CD4-positive, alpha-beta T cell treated with Interleukin-6 for 4 hours (primary cell): ENCODE results near the gene CCDC13.

ENCODE experiments used
- DNase-seq: peaks from one replicate; pipeline ENCODE4 v3.0.0-alpha.2; 2020; ENCODE audit warnings: mixed read lengths

Gene CCDC13

GRCh38 chr3:42752441-42752840 lies 20.6 kb downstream of the CCDC13 start:
- no peak for DNase-seq

DNA sequence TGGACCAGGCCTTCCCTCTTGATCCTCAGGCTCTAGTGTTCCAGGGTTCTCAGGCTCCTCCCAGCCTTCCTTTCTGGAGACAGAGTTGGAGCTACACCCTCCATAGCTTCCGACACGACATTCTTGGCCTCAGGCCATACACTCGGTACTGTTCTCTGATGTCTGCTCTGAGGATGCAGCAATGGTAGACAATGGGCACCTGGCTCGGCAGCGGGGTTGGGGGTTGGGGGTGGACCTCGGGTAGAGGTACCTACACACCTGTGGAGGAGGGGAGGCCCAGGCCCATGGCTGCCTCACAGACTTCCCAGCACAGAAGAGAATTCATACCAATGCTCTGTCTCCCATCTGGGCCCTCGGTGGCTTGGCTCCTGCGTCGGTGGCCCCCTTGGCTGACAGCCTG lies 21.4 kb downstream of the CCDC13 start:
- DNase-seq = no peak

DNA sequence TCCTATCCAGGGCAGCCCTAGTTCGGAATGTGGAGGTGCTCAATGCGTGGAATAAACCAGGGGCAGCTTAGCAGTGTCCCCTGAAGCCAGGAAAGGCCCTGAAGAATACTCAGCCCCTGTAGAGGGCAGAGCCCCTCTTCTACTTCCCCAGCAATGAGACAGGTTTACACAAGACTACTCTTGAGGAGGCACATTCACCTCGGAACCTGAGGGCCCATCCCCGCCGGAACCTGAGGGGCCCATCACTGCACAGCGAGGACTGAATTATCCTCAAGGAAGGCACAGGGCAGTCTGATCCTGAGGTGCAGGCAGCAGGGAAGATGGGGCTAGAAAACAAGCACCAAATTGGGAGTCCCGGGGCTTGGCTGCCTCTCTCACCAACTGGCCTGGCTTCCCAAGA lies 22.2 kb downstream of the CCDC13 start:
- DNase-seq = no peak

GRCh38 chr3:42749753-42750231 lies 23.3 kb downstream of the CCDC13 start:
- DNase-seq = peak; percentile 12

DNA sequence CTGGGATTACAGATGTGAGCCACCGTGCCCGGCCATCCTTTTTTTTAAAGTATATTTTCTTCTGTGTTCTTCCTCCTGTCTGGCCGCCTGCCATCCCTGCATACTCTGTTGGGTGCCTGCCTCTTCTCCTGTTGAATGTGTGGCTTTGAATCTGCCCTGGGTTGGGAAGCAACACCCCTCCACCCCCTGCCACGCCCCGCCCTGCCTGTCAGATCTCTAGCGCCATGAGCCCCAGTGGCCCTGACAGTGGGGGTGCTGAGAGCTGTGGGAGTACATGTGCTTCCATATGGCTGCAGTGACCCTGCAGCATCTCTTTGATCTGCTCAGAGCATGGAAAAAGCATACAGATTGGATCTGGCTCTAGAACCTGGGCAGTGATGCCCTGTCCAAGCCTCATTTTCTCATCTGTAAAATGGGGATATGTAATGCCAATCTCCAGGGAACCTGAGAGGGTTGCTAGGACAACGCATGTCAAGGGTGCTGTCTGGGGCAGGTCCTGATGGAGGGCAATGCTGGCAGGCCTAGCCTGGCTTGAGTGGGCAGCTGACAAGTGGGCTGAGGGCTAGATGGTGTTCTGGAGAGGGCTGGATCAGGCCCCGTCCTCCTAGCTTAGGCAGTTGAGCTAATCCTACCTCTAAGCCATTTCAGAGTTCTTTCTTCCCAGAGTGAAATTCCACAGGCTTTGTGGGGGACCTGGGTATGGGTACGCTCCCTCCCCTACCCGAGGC lies 23.9 kb downstream of the CCDC13 start:
- no peak for DNase-seq

DNA sequence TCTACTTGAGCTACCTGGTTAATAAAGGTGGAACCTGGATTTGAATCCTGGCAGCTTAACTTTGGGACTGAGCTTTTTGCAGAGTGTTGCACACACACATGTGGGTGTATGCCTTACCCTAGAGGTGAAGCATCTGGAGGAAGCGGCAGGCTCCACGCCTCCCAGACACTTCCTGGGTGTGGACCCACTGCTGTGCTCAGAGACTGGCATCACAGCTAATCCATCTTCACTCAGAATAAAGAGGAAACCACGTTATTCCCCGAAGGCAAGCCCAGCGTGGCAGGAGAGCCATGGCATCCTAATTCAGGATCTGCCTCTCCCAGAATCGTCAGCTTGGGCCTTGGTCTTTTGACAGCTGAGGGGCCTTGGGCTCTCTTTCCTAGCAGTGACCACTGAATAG lies 25.5 kb downstream of the CCDC13 start:
- DNase-seq = peak; percentile 66

DNA sequence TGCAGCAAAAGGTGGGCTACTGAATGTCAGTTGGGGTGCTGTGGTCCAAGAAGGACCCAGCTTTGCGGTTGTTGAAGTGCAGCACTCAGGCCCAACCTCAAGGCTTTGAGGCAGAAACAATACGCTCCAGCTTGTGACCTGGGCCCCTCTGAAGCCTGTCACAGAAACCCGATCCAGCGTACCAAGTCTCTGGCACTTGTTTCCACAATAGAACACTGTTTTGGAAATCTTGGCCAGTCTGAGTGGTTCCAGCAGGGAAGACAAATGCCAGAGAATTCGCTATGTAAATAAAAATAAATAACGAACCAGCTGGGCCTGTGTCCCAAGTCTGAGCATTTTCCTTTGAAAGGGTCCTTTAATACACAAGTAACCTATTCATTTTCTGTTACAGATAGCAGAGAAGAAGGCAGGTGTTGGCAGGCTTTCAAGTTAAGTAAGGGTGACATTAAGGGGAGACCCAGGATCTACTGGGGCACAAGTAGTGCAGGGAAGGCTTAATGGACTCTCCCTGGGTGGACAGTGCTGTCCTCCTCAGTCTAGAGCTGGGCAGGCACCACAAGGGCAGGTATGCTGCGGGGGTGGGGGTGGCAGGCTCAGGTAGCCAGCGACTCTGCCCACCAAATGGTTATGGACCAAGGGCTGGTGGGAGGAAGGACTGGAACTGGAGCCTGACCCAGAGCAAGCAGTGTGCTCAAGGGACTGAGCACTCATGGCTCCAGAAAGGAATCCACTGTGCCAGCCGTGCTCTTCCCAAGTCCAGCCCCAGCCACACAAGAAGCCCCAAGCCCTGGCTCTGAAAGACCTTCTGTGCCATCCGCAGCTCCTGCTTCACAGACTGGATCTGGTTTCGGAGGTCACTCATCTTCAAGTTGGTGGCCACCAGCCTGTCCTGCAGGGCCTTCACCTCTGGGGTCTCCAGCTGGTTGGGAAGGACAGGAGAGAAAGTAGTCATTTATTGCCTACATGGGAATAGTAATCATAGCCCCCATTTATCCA lies 26.3 kb downstream of the CCDC13 start:
- DNase-seq = no peak

DNA sequence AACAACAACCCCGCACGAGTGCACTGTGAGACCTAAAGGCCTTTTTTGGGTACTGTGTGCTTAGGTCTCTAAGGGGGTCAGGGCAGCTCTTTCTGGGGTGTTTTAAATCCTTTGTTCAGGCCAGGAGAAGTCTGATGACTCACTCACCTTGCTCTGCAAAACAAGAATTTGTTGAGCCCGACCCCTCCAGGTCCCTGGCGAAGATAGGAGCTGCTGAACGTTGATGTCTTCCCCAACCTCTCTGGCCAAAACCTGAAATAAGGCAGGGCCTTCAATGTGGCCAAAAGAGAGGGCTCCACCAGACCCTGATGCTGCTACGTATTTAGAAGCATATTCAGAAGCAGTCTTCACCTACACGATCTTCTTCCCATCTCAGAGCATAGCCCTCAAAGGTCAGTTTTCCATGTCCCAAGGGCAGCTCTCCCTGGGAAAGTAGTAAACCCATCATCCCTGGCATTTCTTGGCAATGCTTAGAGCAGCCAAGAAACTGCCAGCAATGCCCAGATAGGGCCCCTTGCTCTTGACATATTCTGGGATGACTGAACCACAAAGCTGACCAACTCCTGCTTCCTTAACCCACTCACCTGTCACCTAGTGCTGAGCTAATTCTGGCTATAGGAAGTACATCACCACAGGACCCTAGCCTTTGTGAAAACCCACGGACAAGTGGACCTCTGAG lies 27.1 kb downstream of the CCDC13 start:
- no peak for DNase-seq

- no peak for DNase-seq
Measured at GRCh38 chr3:42745291-42745745, 27.7 kb downstream of the CCDC13 start.

GRCh38 chr3:42743204-42743995 lies 29.7 kb downstream of the CCDC13 start:
- DNase-seq = no peak

- no peak for DNase-seq
Measured at GRCh38 chr3:42742688-42743087, 30.4 kb downstream of the CCDC13 start.

- no peak for DNase-seq
Measured at GRCh38 chr3:42742259-42742658, 30.8 kb downstream of the CCDC13 start.

GRCh38 chr3:42741796-42742195 lies 31.3 kb downstream of the CCDC13 start:
- no peak for DNase-seq

- DNase-seq = no peak
Measured at GRCh38 chr3:42739401-42740158, 33.5 kb downstream of the CCDC13 start.

DNA sequence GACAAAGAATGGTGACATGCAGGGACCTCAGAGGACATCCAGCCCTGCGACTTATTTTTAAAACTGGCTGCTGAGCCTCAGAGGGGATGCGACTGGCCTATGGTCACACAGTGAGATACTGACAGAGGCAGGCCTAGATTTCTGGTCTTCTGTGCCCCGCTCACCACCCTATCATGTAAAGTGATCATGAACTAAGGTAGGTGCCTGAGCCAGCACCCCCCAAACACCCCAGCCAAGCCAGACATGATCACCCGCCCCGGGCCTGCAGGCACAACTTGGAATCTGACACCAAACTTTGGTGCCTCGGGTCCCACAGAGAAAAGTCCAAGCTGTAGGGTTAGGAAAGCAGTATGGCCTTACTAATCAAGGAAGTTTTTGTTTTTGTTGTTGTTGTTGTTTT lies 36.5 kb downstream of the CCDC13 start:
- DNase-seq = no peak

DNA sequence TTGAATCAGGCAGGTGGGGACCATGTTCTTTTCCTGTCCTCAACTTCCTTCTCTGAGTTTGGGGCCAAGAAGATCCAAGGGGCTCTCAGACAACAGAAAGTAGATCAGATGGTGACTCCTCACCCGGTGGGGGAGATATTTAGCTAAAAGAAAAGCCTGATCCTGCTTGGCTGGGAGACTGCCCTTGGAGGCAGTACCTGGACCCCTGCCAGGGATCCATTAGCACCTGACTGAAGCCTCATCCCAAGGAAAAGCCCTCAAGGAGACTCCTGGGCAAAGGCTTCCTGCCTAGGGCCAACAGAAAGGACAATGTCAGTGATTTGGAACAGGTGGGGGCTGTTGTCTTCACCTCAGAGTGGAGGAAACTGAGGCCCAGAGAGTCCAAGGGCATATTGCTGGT lies 37.0 kb downstream of the CCDC13 start:
- no peak for DNase-seq

GRCh38 chr3:42735615-42736014 lies 37.4 kb downstream of the CCDC13 start:
- no peak for DNase-seq

DNA sequence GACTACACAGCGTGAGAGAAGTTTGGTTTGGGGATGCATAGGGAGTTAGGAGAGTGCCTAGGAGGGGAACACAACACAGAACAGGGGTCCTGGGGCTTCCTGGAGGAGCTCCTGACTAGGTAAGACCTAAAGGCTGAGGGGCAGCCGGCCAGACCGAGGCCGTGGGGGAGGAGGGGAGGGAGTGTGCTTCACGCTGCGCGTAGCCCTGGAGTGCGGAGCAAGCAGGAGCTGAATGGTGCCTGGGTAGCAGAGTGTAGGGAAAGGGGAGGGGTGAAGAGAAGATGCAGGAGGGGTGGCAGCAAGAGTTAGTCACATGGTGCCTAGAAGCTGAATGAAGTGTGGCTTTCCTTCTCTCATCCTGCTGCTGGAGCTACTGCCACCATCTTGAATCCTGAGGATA lies 38.0 kb downstream of the CCDC13 start:
- no peak for DNase-seq

- no peak for DNase-seq
Measured at GRCh38 chr3:42734263-42734860, 38.7 kb downstream of the CCDC13 start.

DNA sequence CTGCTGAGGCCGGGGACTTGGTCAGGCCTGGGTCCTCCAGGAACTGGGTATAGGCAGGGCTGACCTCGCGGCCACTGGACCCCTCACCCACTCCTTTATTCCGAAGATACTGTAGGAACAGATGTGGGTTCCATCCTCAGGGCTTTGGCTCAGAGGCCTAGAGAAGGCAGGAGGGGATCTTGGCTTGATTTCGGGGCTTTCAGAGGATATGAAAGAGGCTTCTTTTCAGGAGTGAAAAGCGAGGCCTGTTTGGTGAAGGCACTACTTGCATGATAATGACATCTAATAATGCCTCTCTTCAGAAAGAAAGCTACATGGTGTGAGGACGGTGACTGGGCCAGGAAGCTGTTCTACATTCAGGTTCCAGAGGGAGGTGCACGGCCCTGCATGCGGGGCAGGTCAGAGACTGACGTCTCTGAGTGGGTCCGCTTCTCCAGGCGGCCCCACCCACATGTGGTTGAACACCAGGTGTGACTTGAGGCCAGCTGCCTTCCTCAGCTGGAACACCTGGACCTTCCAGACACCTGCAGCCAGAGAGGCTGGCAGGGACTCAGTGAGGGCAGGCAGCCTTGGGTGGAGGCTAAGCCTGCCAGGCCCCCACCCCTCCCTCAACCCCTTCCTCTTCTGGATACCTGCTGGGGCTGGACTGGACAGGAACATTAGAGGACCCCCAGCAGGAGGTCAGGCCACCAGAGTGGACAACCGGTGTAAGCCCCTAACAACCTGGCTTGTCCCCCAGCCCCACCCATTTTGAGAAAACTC lies 39.4 kb downstream of the CCDC13 start:
- DNase-seq = no peak
